Adipose tissue (tissue), 3 donors: ENCODE measurements around the gene MLLT1. TPM values are rescaled to one million over a fixed set of nuclear protein-coding genes. Genes with fewer than 3 reads are reported as not detected.

Source experiments
- polyA plus RNA-seq, 3 donors: library from polyadenylated mRNA; stranded (reverse); fragments of 200-250 nt; gene quantifications; one replicate each; pipeline ENCODE4 v1.2.3, GENCODE V29; 2013
- donor health status: healthy with polysubstance abuse.
- donor health status: Bipolar disorder and iron deficiency.
- donor health status: healthy.

Gene MLLT1
- polyA plus RNA-seq, 3 donors, result 19.3 to 41.7 (median 37.5) TPM

Other genes with a start within 250 kb of the MLLT1 start
- gene RFX2, start 169.5 kb downstream of the MLLT1 start, polyA plus RNA-seq, result 10 to 100 TPM in 1 of 3 donors, 1 to 10 TPM in 2; 1.6 to 21.5 (median 3.7) TPM
- gene ACSBG2, start 144.3 kb downstream of the MLLT1 start, polyA plus RNA-seq, result not detected
- gene ACER1, start 53.6 kb upstream of the MLLT1 start, polyA plus RNA-seq, result under 1 TPM in 1 of 3 donors, not detected in 2; 0.04 TPM
- gene CLPP, start 81.6 kb upstream of the MLLT1 start, polyA plus RNA-seq, result 10 to 100 TPM; 55.9 to 91.0 (median 59.7) TPM
- 10 to 100 TPM; 68.7 to 71.8 (median 70.9) TPM for gene ALKBH7, start 92.8 kb upstream of the MLLT1 start, polyA plus RNA-seq
- gene PSPN, start 96.0 kb upstream of the MLLT1 start, polyA plus RNA-seq, result under 1 TPM; 0.37 to 0.79 (median 0.46) TPM
- gene GTF2F1, start 113.2 kb upstream of the MLLT1 start, polyA plus RNA-seq, result 10 to 100 TPM; 36.4 to 44.7 (median 40.9) TPM
- 100 to 1,000 TPM in 2 of 3 donors, 10 to 100 TPM in 1; 63.8 to 142 (median 130) TPM for gene KHSRP, start 144.8 kb upstream of the MLLT1 start, polyA plus RNA-seq
- gene SLC25A41, start 153.8 kb upstream of the MLLT1 start, polyA plus RNA-seq, result under 1 TPM; 0.09 to 0.22 (median 0.21) TPM
- gene SLC25A23, start 179.8 kb upstream of the MLLT1 start, polyA plus RNA-seq, result 10 to 100 TPM; 14.0 to 40.1 (median 26.5) TPM
- gene CRB3, start 184.3 kb upstream of the MLLT1 start, polyA plus RNA-seq, result 10 to 100 TPM in 1 of 3 donors, 1 to 10 TPM in 1, under 1 TPM in 1; 0.67 to 47.3 (median 4.1) TPM
- 1 to 10 TPM; 1.5 to 2.7 (median 2.1) TPM for gene DENND1C, start 201.8 kb upstream of the MLLT1 start, polyA plus RNA-seq
- gene TUBB4A, start 222.3 kb upstream of the MLLT1 start, polyA plus RNA-seq, result 1 to 10 TPM in 1 of 3 donors, under 1 TPM in 2; 0.18 to 2.0 (median 0.68) TPM